ENCODE results near the gene NBR1. TPM values are rescaled to one million over a fixed set of nuclear protein-coding genes. Genes with fewer than 3 reads are reported as not detected.
A peak's percentile ranks its signal among the peaks of the same experiment; 100 is the strongest.
"Not testable (repeated sequence)": the region's sequence is repeated elsewhere in the genome, so short reads cannot be mapped to it uniquely, and the experiment has no call there.

The NBR1 gene
- 60.5 and 64.1 TPM in 2 replicates for total RNA-seq

DNA sequence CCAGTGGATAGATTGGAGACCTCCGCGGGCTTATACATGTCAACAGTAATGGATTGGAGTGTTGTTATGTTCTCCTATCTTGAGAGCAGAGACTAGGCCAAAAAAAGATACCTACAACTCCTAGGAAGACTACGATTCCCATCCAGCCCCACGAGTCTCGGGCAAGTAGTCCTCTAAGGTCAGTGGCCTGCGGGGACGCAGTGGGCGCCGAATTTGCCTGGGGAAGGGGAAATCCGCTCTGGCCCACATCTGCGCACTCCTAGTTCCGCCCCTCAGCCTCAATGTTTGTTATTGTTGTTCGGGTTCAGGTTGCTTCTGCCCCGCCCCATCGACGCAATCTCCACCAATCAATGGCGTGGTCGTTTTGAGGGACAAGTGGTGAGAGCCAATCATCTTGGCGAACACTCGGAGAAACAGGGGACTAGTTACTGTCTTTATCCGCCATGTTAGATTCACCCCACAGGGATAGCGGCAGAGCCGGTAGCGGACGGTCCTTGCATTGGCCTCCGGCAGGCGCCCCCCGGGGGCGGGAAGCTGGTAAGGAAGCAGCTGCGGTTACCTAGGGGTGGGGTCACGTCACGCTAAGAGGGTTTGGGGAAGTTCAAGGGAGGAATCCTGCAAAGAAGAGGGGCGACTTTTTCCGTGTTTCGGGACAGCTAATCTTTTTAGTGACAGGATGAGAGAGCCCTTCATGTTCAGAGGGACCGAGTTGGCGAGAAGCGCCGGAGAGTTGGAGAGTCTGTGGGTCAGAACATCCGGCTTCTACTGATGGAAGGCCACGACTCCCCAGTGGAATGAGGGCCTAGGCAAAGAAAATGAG is at the start of gene NBR1:
Gene NBR1 (plus strand): TSS at position 449 of the 820 bp plus-strand sequence. CDS start 4,586 bp downstream, outside the sequence.
- TF ChIP-seq CTCF (IDR thresholded peaks at IDR 0.05; ENCODE audit: insufficient read depth, low read length, poor library complexity, severe bottlenecking): no peak
- DNase-seq (ENCODE audit: low read depth): peak; percentile 88
- H3K4me3 ChIP-seq (ENCODE audit: low read depth, low read length): peak within 1 kb of the TSS; percentile 67
- H3K36me3 ChIP-seq (ENCODE audit: control insufficient read depth, insufficient read depth, low read length): no peaks in the 10 kb centered on the region
- H3K27me3 ChIP-seq (ENCODE audit: control insufficient read depth, insufficient read depth, low read length): no peaks in the 10 kb centered on the region

DNA sequence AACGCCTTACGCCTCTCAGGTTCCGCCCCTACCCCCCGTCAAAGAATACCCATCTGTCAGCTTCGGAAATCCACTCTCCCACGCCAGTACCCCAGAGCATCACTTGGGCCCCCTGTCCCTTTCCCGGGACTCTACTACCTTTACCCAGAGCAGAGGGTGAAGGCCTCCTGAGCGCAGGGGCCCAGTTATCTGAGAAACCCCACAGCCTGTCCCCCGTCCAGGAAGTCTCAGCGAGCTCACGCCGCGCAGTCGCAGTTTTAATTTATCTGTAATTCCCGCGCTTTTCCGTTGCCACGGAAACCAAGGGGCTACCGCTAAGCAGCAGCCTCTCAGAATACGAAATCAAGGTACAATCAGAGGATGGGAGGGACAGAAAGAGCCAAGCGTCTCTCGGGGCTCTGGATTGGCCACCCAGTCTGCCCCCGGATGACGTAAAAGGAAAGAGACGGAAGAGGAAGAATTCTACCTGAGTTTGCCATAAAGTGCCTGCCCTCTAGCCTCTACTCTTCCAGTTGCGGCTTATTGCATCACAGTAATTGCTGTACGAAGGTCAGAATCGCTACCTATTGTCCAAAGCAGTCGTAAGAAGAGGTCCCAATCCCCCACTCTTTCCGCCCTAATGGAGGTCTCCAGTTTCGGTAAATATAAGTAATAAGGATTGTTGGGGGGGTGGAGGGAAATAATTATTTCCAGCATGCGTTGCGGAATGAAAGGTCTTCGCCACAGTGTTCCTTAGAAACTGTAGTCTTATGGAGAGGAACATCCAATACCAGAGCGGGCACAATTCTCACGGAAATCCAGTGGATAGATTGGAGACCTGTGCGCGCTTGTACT is 45.7 kb upstream of the NBR1 start, which contains the start of gene BRCA1:
Gene BRCA1 (minus strand): TSS at position 232 of the 834 bp plus-strand sequence. CDS start 1,268 bp downstream, outside the sequence.
- Histone ChIP-seq H3K4me3 (ENCODE audit: low read depth, low read length) (peak within 1 kb of the TSS; percentile 86), H3K36me3 (ENCODE audit: control insufficient read depth, insufficient read depth, low read length) (no peaks in the 10 kb centered on the region), H3K27me3 (ENCODE audit: control insufficient read depth, insufficient read depth, low read length) (no peaks in the 10 kb centered on the region)
- TF ChIP-seq CTCF (IDR thresholded peaks at IDR 0.05; ENCODE audit: insufficient read depth, low read length, poor library complexity, severe bottlenecking): no peak
- DNase-seq (ENCODE audit: low read depth): peak; percentile 99

DNA sequence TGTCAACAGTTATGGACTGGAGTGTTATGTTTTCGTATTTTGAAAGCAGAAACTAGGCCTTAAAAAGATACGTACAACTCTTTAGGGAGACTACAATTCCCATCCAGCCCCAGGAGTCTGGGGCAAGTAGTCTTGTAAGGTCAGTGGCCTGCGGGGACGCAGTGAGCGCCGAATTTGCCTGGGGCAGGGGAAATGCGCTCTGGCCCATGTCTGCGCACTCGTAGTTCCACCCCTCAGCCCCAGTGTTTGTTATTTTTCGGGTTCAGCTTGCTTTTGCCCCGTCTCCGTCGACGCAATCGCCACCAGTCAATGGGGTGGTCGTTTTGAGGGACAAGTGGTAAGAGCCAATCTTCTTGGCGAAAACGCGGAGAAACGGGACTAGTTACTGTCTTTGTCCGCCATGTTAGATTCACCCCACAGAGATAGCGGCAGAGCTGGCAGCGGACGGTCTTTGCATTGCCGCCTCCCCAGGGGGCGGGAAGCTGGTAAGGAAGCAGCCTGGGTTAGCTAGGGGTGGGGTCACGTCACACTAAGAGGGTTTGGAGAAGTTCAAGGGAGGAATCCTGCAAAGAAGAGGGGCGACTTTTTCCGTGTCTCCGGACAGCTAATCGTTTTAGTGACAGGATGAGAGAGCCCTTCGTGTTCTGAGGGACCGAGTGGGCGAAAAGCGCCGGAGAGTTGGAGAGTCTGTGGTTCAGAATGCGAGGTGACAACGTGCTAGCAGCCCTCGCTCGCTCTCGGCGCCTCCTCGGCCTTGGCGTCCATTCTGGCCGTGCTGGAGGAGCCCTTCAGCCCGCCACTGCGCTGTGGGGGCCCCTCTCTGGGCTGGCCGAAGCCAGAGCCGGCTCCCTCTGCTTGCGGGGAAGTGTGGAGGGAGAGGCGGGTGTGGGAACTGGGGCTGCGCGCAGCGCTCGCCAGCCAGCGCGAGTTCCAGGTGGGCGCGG is 44.8 kb upstream of the NBR1 start:
- DNase-seq (ENCODE audit: low read depth): no peak

DNA sequence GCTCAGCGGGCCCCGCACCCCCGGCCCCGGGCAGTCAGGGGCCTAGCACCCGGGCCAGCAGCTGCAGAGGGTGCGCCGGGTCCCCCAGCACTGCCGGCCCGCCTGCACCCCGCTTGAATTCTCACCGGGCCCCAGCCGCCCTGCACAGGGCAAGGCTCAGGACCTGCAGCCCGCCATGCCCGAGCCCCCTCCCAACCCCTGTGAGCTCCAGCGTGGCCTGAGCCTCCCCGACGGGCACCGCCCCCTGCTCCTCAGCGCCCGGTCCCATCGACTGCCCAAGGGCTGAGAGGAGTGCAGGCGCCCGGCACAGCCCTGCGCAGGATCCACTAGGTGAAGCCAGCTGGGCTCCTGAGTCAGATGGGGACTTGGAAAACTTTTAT is 44.1 kb upstream of the NBR1 start:
- no peak for DNase-seq (ENCODE audit: low read depth)
- Histone ChIP-seq H3K27me3 (ENCODE audit: control insufficient read depth, insufficient read depth, low read length) (no peaks in the 10 kb centered on the region), H3K36me3 (ENCODE audit: control insufficient read depth, insufficient read depth, low read length) (no peaks in the 10 kb centered on the region), H3K4me3 (ENCODE audit: low read depth, low read length) (no peak overlapping the region)
- no peak for TF ChIP-seq CTCF (IDR thresholded peaks at IDR 0.05; ENCODE audit: insufficient read depth, low read length, poor library complexity, severe bottlenecking)

More for the DNA sequence above, 44.8 kb upstream of the NBR1 start:
- TF ChIP-seq CTCF (IDR thresholded peaks at IDR 0.05; ENCODE audit: insufficient read depth, low read length, poor library complexity, severe bottlenecking): no peak
- Histone ChIP-seq H3K27me3 (ENCODE audit: control insufficient read depth, insufficient read depth, low read length) (no peaks in the 10 kb centered on the region), H3K36me3 (ENCODE audit: control insufficient read depth, insufficient read depth, low read length) (no peaks in the 10 kb centered on the region), H3K4me3 (ENCODE audit: low read depth, low read length) (peak overlapping the region; percentile 86)

DNA sequence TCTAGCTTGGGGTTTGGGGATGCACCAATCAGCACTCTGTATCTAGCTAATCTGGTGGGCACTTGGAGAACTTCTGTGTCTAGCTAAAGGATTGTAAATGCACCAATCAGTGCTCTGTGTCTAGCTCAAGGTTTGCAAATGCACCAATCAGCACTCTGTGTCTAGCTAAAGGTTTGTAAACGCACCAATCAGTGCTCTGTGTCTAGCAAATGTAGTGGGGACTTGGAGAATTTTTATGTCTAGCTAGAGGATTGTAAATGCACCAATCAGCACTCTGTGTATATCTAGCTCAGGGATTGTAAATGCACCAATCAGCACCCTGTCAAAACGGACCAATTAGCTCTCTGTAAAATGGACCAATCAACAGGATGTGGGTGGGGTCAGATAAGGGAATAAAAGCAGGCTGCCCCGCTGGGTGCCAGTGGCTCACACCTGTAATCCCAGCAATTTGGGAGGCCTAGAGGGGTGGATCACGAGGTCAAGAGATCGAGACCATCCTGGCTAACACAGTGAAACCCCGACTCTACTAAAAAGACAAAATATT is 43.6 kb upstream of the NBR1 start:
- not testable (repeated sequence) for H3K27me3 ChIP-seq (ENCODE audit: control insufficient read depth, insufficient read depth, low read length); H3K4me3 ChIP-seq (ENCODE audit: low read depth, low read length); DNase-seq (ENCODE audit: low read depth); H3K36me3 ChIP-seq (ENCODE audit: control insufficient read depth, insufficient read depth, low read length)
